Endothelial cell of umbilical vein (primary cell): ENCODE measurements around the gene IDUA. TPM values are rescaled to one million over a fixed set of nuclear protein-coding genes. Genes with fewer than 3 reads are reported as not detected.
"Not testable (repeated sequence)": the region's sequence is repeated elsewhere in the genome, so short reads cannot be mapped to it uniquely, and the experiment has no call there.

Source experiments
- BruUV-seq: library from RNA; stranded (reverse); fragments of 400-500 nt; replicated peaks from 2 replicates; lab custom pipeline; 2021; lab: Mats Ljungman, UMichigan
- CTCF ChIA-PET: fragments of 300-600, 350-600 bp; sonication (Branson Sonifier 250); formaldehyde crosslinking; loops from one replicate; lab custom pipeline; 2021; ENCODE audit warnings: antibody characterized with exemption, inconsistent platforms; lab: Charles Lee
- POLR2A ChIA-PET: fragments of 300-600, 350-600 bp; sonication (Branson Sonifier 250); formaldehyde crosslinking; loops from one replicate; lab custom pipeline; 2021; ENCODE audit warnings: antibody characterized with exemption, inconsistent platforms; lab: Charles Lee
- DNase-seq: peaks from one replicate; pipeline ENCODE4 v3.0.0-alpha.2; 2011; ENCODE audit warnings: low read depth, low spot score
- FAIRE-seq: peaks from 2 replicates; lab custom pipeline; 2011; peaks lifted over from hg19 to GRCh38; lab: Jason Lieb, UNC
- H2AFZ ChIP-seq: 2 replicates; pipeline ENCODE4 v1.6.0; 2012; ENCODE audit warnings: low read depth, low read length, control low read depth, inconsistent platforms
- H3K27ac ChIP-seq: 2 replicates; pipeline ENCODE4 v1.5.1; 2011; ENCODE audit warnings: low read depth, mild to moderate bottlenecking, control low read depth, low read length, moderate library complexity; ENCODE audit not compliant: insufficient read depth
- H3K27me3 ChIP-seq, 2 experiments: 2 replicates each; pipeline versions ENCODE4 v1.6.0 to v1.6.1; 2011; ENCODE audit warnings: low read length in 2 of 2, mixed read lengths in 1 of 2; ENCODE audit not compliant: control insufficient read depth in 2 of 2, insufficient read depth in 2 of 2
- H3K36me3 ChIP-seq, 2 experiments: 2 replicates in 1 of 2; 3 replicates in 1 of 2; pipeline ENCODE4 v1.5.1; 2011; ENCODE audit warnings: low read length in 2 of 2, mild to moderate bottlenecking in 1 of 2, moderate library complexity in 1 of 2; ENCODE audit not compliant: control insufficient read depth in 2 of 2, insufficient read depth in 2 of 2; ENCODE audit errors: extremely low read depth in 1 of 2
- H3K4me1 ChIP-seq: 3 replicates; pipeline ENCODE4 v1.5.1; 2011; ENCODE audit warnings: mild to moderate bottlenecking, low read length; ENCODE audit not compliant: control insufficient read depth, insufficient read depth; ENCODE audit errors: extremely low read depth
- H3K4me2 ChIP-seq: 2 replicates; pipeline ENCODE4 v1.6.1; 2011; ENCODE audit warnings: low read length, control low read depth, mixed read lengths; ENCODE audit not compliant: insufficient read depth
- H3K4me3 ChIP-seq, 3 experiments: fragments of 200-600 bp in 1 of 3; sonication (generic), shearing (Covaris generic) in 1 of 3; replicated peaks in 1 of 3; 2 replicates each; pipeline ENCODE4 v1.5.1; 2011 to 2016; ENCODE audit warnings: control low read depth in 3 of 3, low read length in 3 of 3, mild to moderate bottlenecking in 2 of 3, inconsistent platforms in 1 of 3, low read depth in 1 of 3, moderate library complexity in 1 of 3; ENCODE audit not compliant: insufficient read depth in 1 of 3
- H3K79me2 ChIP-seq: 2 replicates; pipeline ENCODE4 v1.6.0; 2012; ENCODE audit warnings: low read length, inconsistent platforms; ENCODE audit not compliant: control insufficient read depth, insufficient read depth
- H3K9ac ChIP-seq: replicated peaks from 2 replicates; pipeline ENCODE3; 2011; ENCODE audit warnings: low read length, control low read depth; ENCODE audit not compliant: insufficient read depth; ENCODE audit errors: extremely low read depth
- H3K9me1 ChIP-seq: replicated peaks from 3 replicates; pipeline ENCODE4 v1.6.0; 2011; ENCODE audit warnings: mild to moderate bottlenecking, low read length; ENCODE audit not compliant: control insufficient read depth, insufficient read depth; ENCODE audit errors: extremely low read depth
- H3K9me3 ChIP-seq: replicated peaks from 2 replicates; pipeline ENCODE4 v1.5.1; 2012; ENCODE audit warnings: low read length, inconsistent platforms; ENCODE audit not compliant: control insufficient read depth, insufficient read depth
- H4K20me1 ChIP-seq: replicated peaks from 2 replicates; pipeline ENCODE3; 2011; ENCODE audit warnings: mild to moderate bottlenecking, low read length; ENCODE audit not compliant: control insufficient read depth, insufficient read depth; ENCODE audit errors: extremely low read depth
- dilution Hi-C: fragments of 300-500 bp; cut with MboI; formaldehyde crosslinking; loops from one replicate; pipeline ENCODE4 v1.15.0; 2019; ENCODE audit warnings: low sequenced_read_pairs; ENCODE audit not compliant: extremely low pct_ligation_motif_present
- intact Hi-C: fragments of 100-400 bp; cut with micrococcal nuclease; formaldehyde crosslinking; loops from one replicate; pipeline ENCODE4 v1.10.0; 2022
- polyA plus RNA-seq, 4 experiments: library from polyadenylated mRNA; depleted of rRNA in 3 of 4; stranded (reverse) in 3 of 4; unstranded in 1 of 4; fragments of >200 nt; gene quantifications; 2 replicates each; pipeline versions ENCODE4 v1.2.1 to v1.2.3, GENCODE V29; 2011 to 2012; ENCODE audit warnings: missing spikeins in 1 of 4
- total RNA-seq: library from RNA; stranded (reverse); gene quantifications from 2 replicates; pipeline ENCODE4 v1.2.3, GENCODE V29; 2021

The IDUA gene
- total and polyA plus RNA-seq, 2 donors (not counting 3 experiments of a cell fraction or from before 2014, with no cell fraction given) = 19.1 to 34.1 TPM

DNA sequence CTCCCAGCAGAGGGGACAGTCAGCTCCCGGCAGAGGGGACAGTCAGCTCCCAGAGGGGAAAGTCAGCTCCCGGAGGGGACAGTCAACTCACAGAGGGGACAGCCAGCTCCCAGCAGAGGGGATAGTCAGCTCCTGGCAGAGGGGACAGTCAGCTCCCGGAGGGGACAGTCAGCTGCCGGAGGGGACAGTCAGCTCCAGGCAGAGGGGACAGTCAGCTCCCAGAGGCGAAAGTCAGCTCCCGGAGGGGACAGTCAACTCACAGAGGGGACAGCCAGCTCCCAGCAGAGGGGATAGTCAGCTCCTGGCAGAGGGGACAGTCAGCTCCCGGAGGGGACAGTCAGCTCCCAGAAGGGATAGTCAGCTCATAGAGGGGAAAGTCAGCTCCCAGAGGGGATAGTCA lies 67.0 kb downstream of the IDUA start:
- dilution Hi-C loops = not testable (repeated sequence)

More for the DNA sequence above, 67.0 kb downstream of the IDUA start:
- H3K4me3 ChIP-seq, POLR2A ChIA-PET, DNase-seq, H3K27ac ChIP-seq, H4K20me1 ChIP-seq, FAIRE-seq, H3K79me2 ChIP-seq, BruUV-seq, H2AFZ ChIP-seq, intact Hi-C loops, H3K36me3 ChIP-seq, H3K9me3 ChIP-seq, H3K9ac ChIP-seq, H3K4me1 ChIP-seq, H3K4me2 ChIP-seq, CTCF ChIA-PET, H3K9me1 ChIP-seq: not testable (repeated sequence)
- H3K27me3 ChIP-seq = peaks cover 16 to 21% of the 10 kb centered on the region in 2 experiments

Other genes with a start within 250 kb of the IDUA start
- gene CPLX1, start 160.9 kb upstream of the IDUA start, total RNA-seq = 1.3 and 1.8 TPM in 2 replicates
- 1.0 and 1.4 TPM in 2 replicates for gene CPLX1, start 160.9 kb upstream of the IDUA start, polyA plus RNA-seq
- gene GAK, start 54.7 kb upstream of the IDUA start, total RNA-seq = 109 and 110 TPM in 2 replicates
- gene GAK, start 54.7 kb upstream of the IDUA start, polyA plus RNA-seq = 49.6 and 51.9 TPM in 2 replicates
- 16.5 and 21.9 TPM in 2 replicates for gene TMEM175, start 54.6 kb upstream of the IDUA start, total RNA-seq
- gene TMEM175, start 54.6 kb upstream of the IDUA start, polyA plus RNA-seq = 80.1 and 83.0 TPM in 2 replicates
- gene DGKQ, start 13.5 kb upstream of the IDUA start, total RNA-seq = 20.2 and 20.4 TPM in 2 replicates
- gene DGKQ, start 13.5 kb upstream of the IDUA start, polyA plus RNA-seq = 15.8 and 18.3 TPM in 2 replicates
- gene SLC26A1, start 6.4 kb downstream of the IDUA start, total RNA-seq = 0.32 TPM in 1 of 2 replicates, not detected in the other
- gene SLC26A1, start 6.4 kb downstream of the IDUA start, polyA plus RNA-seq = 0.06 and 0.10 TPM in 2 replicates
- 33.3 and 34.8 TPM in 2 replicates for gene FGFRL1, start 24.6 kb downstream of the IDUA start, total RNA-seq
- gene FGFRL1, start 24.6 kb downstream of the IDUA start, polyA plus RNA-seq = 74.6 and 88.8 TPM in 2 replicates
- 1.8 and 2.3 TPM in 2 replicates for gene RNF212, start 126.5 kb downstream of the IDUA start, total RNA-seq
- 2.6 and 2.8 TPM in 2 replicates for gene RNF212, start 126.5 kb downstream of the IDUA start, polyA plus RNA-seq
- not detected in 2 replicates for gene SPON2, start 185.5 kb downstream of the IDUA start, total RNA-seq
- gene SPON2, start 185.5 kb downstream of the IDUA start, polyA plus RNA-seq = 0.04 and 0.10 TPM in 2 replicates